WERI-Rb-1 (cell line): ENCODE data around the gene BCL2L2.
A peak's percentile ranks its signal among the peaks of the same experiment; 100 is the strongest.

Experiments
- DNase-seq: peaks from one replicate; pipeline ENCODE4 v3.0.0-alpha.2; 2020
- H3K27ac ChIP-seq: fragments of 250-450 bp; sonication (Bioruptor Pico); 2 replicates; pipeline ENCODE4 v1.5.1; 2020; ENCODE audit warnings: mild to moderate bottlenecking, moderate library complexity
- H3K27me3 ChIP-seq: fragments of 250-450 bp; sonication (Bioruptor Pico); 2 replicates; pipeline ENCODE4 v1.5.1; 2021; ENCODE audit warnings: mild to moderate bottlenecking, low read depth, moderate library complexity; ENCODE audit not compliant: insufficient read depth, severe bottlenecking
- H3K36me3 ChIP-seq: fragments of 250-450 bp; sonication (Bioruptor Pico); 2 replicates; pipeline ENCODE4 v1.5.1; 2020; ENCODE audit warnings: mild to moderate bottlenecking, moderate library complexity
- H3K4me3 ChIP-seq: 2 replicates; pipeline ENCODE4 v1.5.1; 2011; ENCODE audit warnings: low read depth, mild to moderate bottlenecking, control low read depth, low read length
- H3K9me3 ChIP-seq: fragments of 250-450 bp; sonication (Bioruptor Pico); 2 replicates; pipeline ENCODE4 v1.5.1; 2021; ENCODE audit warnings: mild to moderate bottlenecking, moderate library complexity; ENCODE audit not compliant: severe bottlenecking
- CTCF ChIP-seq: IDR thresholded peaks from 2 replicates; pipeline ENCODE4 v1.5.1; 2011; ENCODE audit warnings: low read depth, mild to moderate bottlenecking, control low read depth, inconsistent platforms, low read length

Gene BCL2L2

DNA sequence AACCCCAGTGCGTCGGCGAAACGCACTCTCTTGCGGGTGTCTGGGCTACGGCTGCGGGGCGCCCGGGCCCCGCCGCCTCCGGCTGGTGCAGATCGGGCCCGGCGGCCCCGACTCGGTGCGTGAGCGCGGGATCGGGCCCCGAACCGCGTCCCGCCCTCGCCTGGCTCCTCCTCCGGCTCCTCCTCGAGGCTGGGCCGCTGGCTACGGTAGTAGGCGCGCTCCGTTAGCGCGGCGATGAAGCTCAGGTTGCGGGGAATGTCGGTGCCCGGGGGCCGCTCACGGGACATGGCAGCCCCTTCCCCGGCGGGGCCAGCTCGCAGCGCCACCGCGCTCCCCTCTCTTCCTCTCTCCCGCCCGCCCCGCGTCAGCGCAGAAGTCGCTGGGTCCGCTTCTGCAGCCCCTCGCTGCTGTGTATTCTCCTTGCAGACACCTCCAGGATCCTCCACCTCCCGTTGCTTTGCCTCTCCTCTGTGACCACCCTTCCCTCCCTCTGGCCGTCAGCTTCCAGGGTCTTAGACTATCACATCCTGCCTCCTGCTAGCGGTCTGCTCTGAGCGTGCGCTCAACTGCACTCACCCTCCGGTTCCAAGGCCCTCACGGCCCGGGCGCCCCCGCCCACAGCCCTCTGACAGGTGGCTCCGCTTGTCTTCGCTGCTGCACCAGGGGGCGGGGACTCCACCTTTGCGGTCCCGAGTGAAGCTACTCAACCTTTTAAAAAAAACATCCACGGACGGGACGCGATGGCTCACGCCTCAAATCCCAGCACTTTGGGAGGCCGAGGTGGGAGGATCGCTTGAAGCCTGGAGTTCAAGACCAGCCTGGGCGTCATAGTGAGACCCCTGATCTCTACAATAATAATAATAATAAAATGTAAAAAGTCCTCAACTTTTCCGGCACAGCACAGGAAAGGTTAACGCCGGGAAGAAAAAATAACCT lies 4.1 kb upstream of the BCL2L2 start, which contains the start of gene PPP1R3E:
Gene PPP1R3E (minus strand): TSS at position 570 of the 936 bp plus-strand sequence. CDS start 283 bp downstream, at position 287.
- Histone ChIP-seq H3K27me3 (no peaks in the 10 kb centered on the region), H3K9me3 (no peaks in the 10 kb centered on the region), H3K36me3 (peaks cover 20% of the 10 kb centered on the region), H3K4me3 (peak within 1 kb of the TSS; percentile 79), H3K27ac (peak within 1 kb of the TSS; percentile 94)
- no peak for TF ChIP-seq CTCF
- DNase-seq = peak; percentile 92

DNA sequence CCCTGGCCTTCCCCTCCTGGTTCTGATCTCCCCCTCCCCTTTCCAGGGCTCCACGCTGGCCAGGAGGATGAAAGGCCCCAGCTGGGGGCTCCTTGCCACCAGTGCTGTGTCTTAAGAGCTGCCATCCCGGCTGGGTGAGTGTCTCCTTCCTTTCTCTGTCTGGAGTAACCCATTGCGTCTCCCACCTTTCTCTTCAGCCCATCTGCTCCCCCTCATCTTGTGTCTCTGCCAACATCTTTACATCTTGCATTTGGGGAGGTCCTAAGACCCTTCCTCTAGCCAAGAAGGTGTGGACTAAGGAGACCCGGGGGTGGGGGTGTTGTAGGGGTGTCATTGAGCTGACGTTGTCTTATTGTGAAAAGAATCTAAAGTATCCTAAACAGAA lies 505 bp downstream of the BCL2L2 start:
- TF ChIP-seq CTCF = no peak
- H3K9me3 ChIP-seq = no peaks in the 10 kb centered on the region
- no peaks in the 10 kb centered on the region for H3K27me3 ChIP-seq
- H3K4me3 ChIP-seq = peak overlapping the region; percentile 84
- DNase-seq = no peak
- H3K27ac ChIP-seq = peak overlapping the region; percentile 86
- peaks cover 41% of the 10 kb centered on the region for H3K36me3 ChIP-seq

GRCh38 chr14:23307687-23308644 lies 1.3 kb downstream of the BCL2L2 start:
- H3K9me3 ChIP-seq = no peaks in the 10 kb centered on the region
- H3K27ac ChIP-seq = peak overlapping the region; percentile 86
- peaks cover 41% of the 10 kb centered on the region for H3K36me3 ChIP-seq
- H3K27me3 ChIP-seq = no peaks in the 10 kb centered on the region
- no peak for TF ChIP-seq CTCF
- DNase-seq = no peak
- peak overlapping the region; percentile 84 for H3K4me3 ChIP-seq

GRCh38 chr14:23308721-23309445 lies 2.2 kb downstream of the BCL2L2 start:
- Histone ChIP-seq H3K4me3 (no peak overlapping the region), H3K36me3 (peaks cover 41% of the 10 kb centered on the region), H3K9me3 (no peaks in the 10 kb centered on the region), H3K27ac (no peak overlapping the region), H3K27me3 (no peaks in the 10 kb centered on the region)
- no peak for TF ChIP-seq CTCF
- DNase-seq = no peak

DNA sequence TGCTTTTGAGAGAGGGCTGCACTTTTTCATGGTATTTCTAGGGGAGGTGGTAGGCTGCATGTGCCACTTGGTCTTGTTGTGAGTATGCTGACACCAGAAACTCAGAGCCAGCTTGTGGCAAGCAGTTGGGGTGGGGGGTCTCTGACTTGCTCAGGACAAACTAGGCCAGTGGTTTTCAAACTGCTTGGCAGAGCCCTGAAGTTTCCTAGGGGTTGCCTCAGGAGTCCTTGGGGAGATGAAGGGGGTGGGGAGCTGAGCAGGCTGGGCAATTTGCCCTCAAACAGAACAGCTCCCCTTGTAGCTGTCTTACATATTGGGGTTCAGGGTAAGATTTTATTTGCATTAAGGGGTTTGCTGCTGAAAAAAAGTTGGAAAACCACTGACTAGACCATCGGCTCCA lies 3.9 kb downstream of the BCL2L2 start:
- H3K9me3 ChIP-seq = no peaks in the 10 kb centered on the region
- H3K4me3 ChIP-seq = no peak overlapping the region
- no peak overlapping the region for H3K27ac ChIP-seq
- TF ChIP-seq CTCF = no peak
- no peaks in the 10 kb centered on the region for H3K27me3 ChIP-seq
- peaks cover 44% of the 10 kb centered on the region for H3K36me3 ChIP-seq
- no peak for DNase-seq
